Sigmoid colon (tissue), 3 donors: ENCODE data around the gene SPATS2L.
A peak's percentile ranks its signal among the peaks of the same experiment; 100 is the strongest.

Experiments used
- CTCF ChIP-seq, 4 experiments: fragments of 450-650 bp in 3 of 4; fragments of 200-600 bp in 1 of 4; IDR thresholded peaks; one replicate each; pipeline ENCODE4 v1.5.1; 2016 to 2019; ENCODE audit warnings: antibody characterized with exemption in 4 of 4, mild to moderate bottlenecking in 3 of 4, moderate library complexity in 2 of 4
- POLR2A ChIP-seq, 2 donors: fragments of 450-650 bp; IDR thresholded peaks; one replicate each; pipeline ENCODE4 v1.6.1; 2016; ENCODE audit warnings: antibody characterized with exemption in 2 of 2, mild to moderate bottlenecking in 2 of 2, moderate library complexity in 2 of 2

- TF ChIP-seq CTCF (IDR thresholded peaks at IDR 0.05) (no peak), POLR2A (IDR thresholded peaks at IDR 0.05) (peak in 1 of 2 donors; percentile 6)
Measured at GRCh38 chr2:200377355-200378336, 71.2 kb downstream of the SPATS2L start.
